CD4-positive, alpha-beta T cell (primary cell): ENCODE results near the gene C1orf105. TPM values are rescaled to one million over a fixed set of nuclear protein-coding genes. Genes with fewer than 3 reads are reported as not detected.

ENCODE experiments used
- ATAC-seq: fragments of 200-7000 bp; cut with Tn5 transposase; one replicate; pipeline ENCODE4 v1.10.0; 2022; ENCODE audit warnings: mild to moderate bottlenecking; ENCODE audit not compliant: poor library complexity
- CTCF ChIA-PET: fragments of 350-600 bp; sonication (Branson Sonifier 250); formaldehyde crosslinking; loops from one replicate; lab custom pipeline; 2021; ENCODE audit warnings: antibody characterized with exemption, inconsistent platforms; lab: Charles Lee
- POLR2A ChIA-PET: fragments of 350-600 bp; sonication (Branson Sonifier 250); formaldehyde crosslinking; loops from one replicate; lab custom pipeline; 2021; ENCODE audit warnings: antibody characterized with exemption, inconsistent platforms; lab: Charles Lee
- DNase-seq, 14 experiments: peaks; one replicate each; pipeline ENCODE4 v3.0.0-alpha.2; 2013 to 2020; ENCODE audit warnings: mixed read lengths in 2 of 14
- H3K27ac ChIP-seq, 2 donors: one replicate each; pipeline versions ENCODE4 v1.5.1 to v1.7.0; 2013; ENCODE audit warnings: low read length in 2 of 2, low read depth in 1 of 2, mild to moderate bottlenecking in 1 of 2
- H3K27me3 ChIP-seq, 2 experiments: 1 replicate in 1 of 2; 2 replicates in 1 of 2; pipeline versions ENCODE4 v1.6.1 to v1.7.0; 2013; ENCODE audit warnings: low read length in 2 of 2, control low read depth in 1 of 2, mild to moderate bottlenecking in 1 of 2, moderate library complexity in 1 of 2; ENCODE audit not compliant: insufficient read depth in 2 of 2, control insufficient read depth in 1 of 2
- H3K36me3 ChIP-seq: one replicate; pipeline ENCODE4 v1.6.1; 2013; ENCODE audit warnings: low read length, control low read depth; ENCODE audit not compliant: insufficient read depth
- H3K4me1 ChIP-seq: one replicate; pipeline ENCODE4 v1.6.1; 2013; ENCODE audit warnings: low read length, control low read depth; ENCODE audit not compliant: insufficient read depth
- H3K4me3 ChIP-seq: one replicate; pipeline ENCODE4 v1.5.1; 2013; ENCODE audit warnings: mild to moderate bottlenecking, low read length, moderate library complexity
- H3K9me3 ChIP-seq, 2 experiments: 1 replicate in 1 of 2; 2 replicates in 1 of 2; pipeline versions ENCODE4 v1.6.1 to v1.7.0; 2013; ENCODE audit warnings: low read length in 2 of 2, mild to moderate bottlenecking in 2 of 2, control low read depth in 1 of 2, moderate library complexity in 1 of 2; ENCODE audit not compliant: control insufficient read depth in 1 of 2, insufficient read depth in 1 of 2
- H3K27ac Mint-ChIP-seq: one replicate; pipeline ENCODE4 v1.8.0; 2020; ENCODE audit warnings: mixed read lengths
- H3K27me3 Mint-ChIP-seq: one replicate; pipeline ENCODE4 v1.8.0; 2021; ENCODE audit warnings: mixed read lengths
- H3K36me3 Mint-ChIP-seq: one replicate; pipeline ENCODE4 v1.8.0; 2021; ENCODE audit warnings: low read depth, mixed read lengths
- H3K4me1 Mint-ChIP-seq: one replicate; pipeline ENCODE4 v1.8.0; 2021; ENCODE audit warnings: low read depth, mixed read lengths
- H3K4me3 Mint-ChIP-seq: one replicate; pipeline ENCODE4 v1.8.0; 2020; ENCODE audit warnings: mild to moderate bottlenecking, mixed read lengths
- H3K9me3 Mint-ChIP-seq: one replicate; pipeline ENCODE4 v1.8.0; 2020; ENCODE audit warnings: mixed read lengths
- intact Hi-C, 2 experiments: fragments of 100-400 bp; cut with DNase I in 1 of 2; cut with micrococcal nuclease in 1 of 2; formaldehyde crosslinking; loops; one replicate each; pipeline versions ENCODE4 v1.15.1 to v1.9.0; 2023 to 2025; cut with DNase I, micrococcal nuclease
- total RNA-seq, 174 experiments: library from RNA in 2 of 174; stranded (reverse) in 2 of 174; gene quantifications; one replicate each; pipeline ENCODE4 v1.2.3 and lab custom pipeline; 2021 to 2026
- TF ChIP-seq, protein P1 (sequence below): fragments of 200-600 bp; IDR thresholded peaks from one replicate; pipeline ENCODE4 v1.8.0; 2022; ENCODE audit warnings: antibody characterized with exemption, mild to moderate bottlenecking

C1orf105 gene
- total RNA-seq, 2 experiments from 2014 or later = not detected

DNA sequence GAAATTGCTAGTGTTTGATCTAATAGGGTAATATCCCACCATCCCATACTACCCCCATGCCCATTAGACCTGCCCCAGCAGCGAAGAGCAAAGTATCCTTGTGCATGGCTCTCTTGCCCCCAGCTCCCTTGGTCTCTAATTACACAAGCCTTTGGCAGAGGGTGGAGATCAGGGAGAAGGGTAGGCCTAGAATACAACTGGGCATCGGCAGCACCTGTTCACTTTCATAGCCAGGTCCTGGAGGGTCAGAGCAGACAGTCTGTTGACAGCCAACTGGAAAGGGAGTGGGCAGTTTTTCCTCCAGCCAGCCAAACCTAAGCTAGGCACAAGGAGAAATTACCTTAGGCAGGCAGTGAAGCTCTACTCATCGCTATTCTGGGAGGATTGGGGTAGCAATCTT is 26.1 kb downstream of the C1orf105 start:
- Mint-ChIP-seq H3K4me1 (peaks cover 43% of the 10 kb centered on the region), H3K27me3 (no peaks in the 10 kb centered on the region), H3K4me3 (peak overlapping the region; percentile 62), H3K27ac (no peak overlapping the region), H3K36me3 (peaks cover 21% of the 10 kb centered on the region), H3K9me3 (no peaks in the 10 kb centered on the region)
- H3K27ac ChIP-seq = no peak overlapping the region
- no peaks in the 10 kb centered on the region for H3K27me3 ChIP-seq
- CTCF ChIA-PET = no interaction called here
- TF ChIP-seq, protein P1, sequence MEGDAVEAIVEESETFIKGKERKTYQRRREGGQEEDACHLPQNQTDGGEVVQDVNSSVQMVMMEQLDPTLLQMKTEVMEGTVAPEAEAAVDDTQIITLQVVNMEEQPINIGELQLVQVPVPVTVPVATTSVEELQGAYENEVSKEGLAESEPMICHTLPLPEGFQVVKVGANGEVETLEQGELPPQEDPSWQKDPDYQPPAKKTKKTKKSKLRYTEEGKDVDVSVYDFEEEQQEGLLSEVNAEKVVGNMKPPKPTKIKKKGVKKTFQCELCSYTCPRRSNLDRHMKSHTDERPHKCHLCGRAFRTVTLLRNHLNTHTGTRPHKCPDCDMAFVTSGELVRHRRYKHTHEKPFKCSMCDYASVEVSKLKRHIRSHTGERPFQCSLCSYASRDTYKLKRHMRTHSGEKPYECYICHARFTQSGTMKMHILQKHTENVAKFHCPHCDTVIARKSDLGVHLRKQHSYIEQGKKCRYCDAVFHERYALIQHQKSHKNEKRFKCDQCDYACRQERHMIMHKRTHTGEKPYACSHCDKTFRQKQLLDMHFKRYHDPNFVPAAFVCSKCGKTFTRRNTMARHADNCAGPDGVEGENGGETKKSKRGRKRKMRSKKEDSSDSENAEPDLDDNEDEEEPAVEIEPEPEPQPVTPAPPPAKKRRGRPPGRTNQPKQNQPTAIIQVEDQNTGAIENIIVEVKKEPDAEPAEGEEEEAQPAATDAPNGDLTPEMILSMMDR = no peak
- H3K36me3 ChIP-seq = peaks cover 10% of the 10 kb centered on the region
- peaks cover 36% of the 10 kb centered on the region for H3K4me1 ChIP-seq
- no peak for ATAC-seq
- intact Hi-C loops = no loop called here
- H3K4me3 ChIP-seq = no peak overlapping the region
- no peaks in the 10 kb centered on the region for H3K9me3 ChIP-seq
- POLR2A ChIA-PET = interaction anchor here (1.1 kb wide), 1 partner anchor 86 kb away, joined by 3 read pairs; no protein-coding TSS in a partner anchor
- DNase-seq = no peak

DNA sequence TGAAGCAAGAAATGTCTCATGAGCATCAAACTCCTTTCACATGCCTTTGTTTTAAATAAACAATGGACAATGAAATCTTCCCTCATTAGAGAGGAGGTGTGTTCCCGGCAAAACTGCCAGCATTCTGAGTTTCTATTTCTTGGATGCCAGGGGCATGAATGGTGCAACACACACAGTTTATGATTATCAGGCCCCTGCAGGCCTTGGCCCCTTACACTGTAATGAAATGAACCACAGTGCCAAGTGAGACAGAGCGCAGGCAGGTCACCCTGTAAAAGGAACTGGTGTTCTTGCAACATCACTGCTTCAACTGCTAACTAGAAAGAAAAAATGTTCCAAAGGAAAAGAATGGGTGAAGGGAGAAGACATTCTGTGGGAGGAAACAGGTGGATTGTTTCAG is 27.2 kb downstream of the C1orf105 start:
- Mint-ChIP-seq H3K27ac (no peak overlapping the region), H3K27me3 (no peaks in the 10 kb centered on the region), H3K4me1 (peaks cover 32% of the 10 kb centered on the region), H3K4me3 (no peak overlapping the region), H3K36me3 (peaks cover 10% of the 10 kb centered on the region), H3K9me3 (no peaks in the 10 kb centered on the region)
- Histone ChIP-seq H3K27me3 (no peaks in the 10 kb centered on the region), H3K36me3 (no peaks in the 10 kb centered on the region), H3K27ac (no peak overlapping the region), H3K4me1 (peaks cover 25% of the 10 kb centered on the region), H3K9me3 (no peaks in the 10 kb centered on the region), H3K4me3 (no peak overlapping the region)
- intact Hi-C loops = loop anchor here in 1 of 2 experiments (2.0 kb wide), 1 partner anchor 279 kb away; no protein-coding TSS in a partner anchor
- POLR2A ChIA-PET = no interaction called here
- TF ChIP-seq, protein P1 = no peak
- DNase-seq (no peak), ATAC-seq (no peak)
- CTCF ChIA-PET = no interaction called here

DNA sequence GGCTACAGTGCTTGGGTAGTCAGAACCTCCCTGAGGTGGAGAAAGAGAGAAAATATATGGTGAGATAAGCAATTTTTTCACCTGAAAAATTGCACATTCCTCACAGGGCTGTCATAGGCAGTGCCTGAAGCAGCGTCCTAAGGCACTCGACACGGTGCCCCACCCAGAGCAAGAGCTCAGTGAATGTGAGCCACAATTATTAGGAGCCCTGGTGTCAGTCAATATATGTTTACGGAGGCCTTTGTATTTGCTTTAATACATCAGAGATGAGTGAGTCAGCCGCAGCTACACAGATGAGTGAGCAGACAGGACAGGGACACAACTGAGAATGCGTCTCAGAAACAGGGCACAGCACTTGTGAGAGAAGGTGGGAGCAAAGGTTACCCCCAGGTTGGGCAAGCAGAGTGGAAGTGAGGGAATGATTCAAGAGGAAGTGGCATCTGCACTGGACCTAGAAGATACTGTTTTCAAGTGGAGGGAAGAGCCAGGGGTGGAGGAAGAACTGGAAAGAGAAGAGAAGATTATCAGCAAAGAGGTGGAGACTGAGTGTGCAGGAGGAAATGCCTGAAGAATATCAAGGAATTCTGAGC is 28.6 kb downstream of the C1orf105 start:
- no peaks in the 10 kb centered on the region for H3K9me3 Mint-ChIP-seq
- H3K4me3 ChIP-seq = no peak overlapping the region
- intact Hi-C loops = loop anchor here in 1 of 2 experiments (2.0 kb wide), 1 partner anchor 278 kb away; no protein-coding TSS in a partner anchor
- H3K9me3 ChIP-seq = no peaks in the 10 kb centered on the region
- ChIA-PET POLR2A (no interaction called here), CTCF (interaction anchor here (3.0 kb wide), 1 partner anchor 11 kb away, joined by 11 read pairs; no protein-coding TSS in a partner anchor)
- TF ChIP-seq, protein P1 = no peak
- H3K36me3 Mint-ChIP-seq = no peaks in the 10 kb centered on the region
- H3K27ac ChIP-seq = no peak overlapping the region
- ATAC-seq (no peak), DNase-seq (peak in 1 of 14 experiments; percentile 19)
- H3K36me3 ChIP-seq = no peaks in the 10 kb centered on the region
- no peaks in the 10 kb centered on the region for H3K27me3 ChIP-seq
- no peak overlapping the region for H3K27ac Mint-ChIP-seq
- H3K27me3 Mint-ChIP-seq = no peaks in the 10 kb centered on the region
- peaks cover 21% of the 10 kb centered on the region for H3K4me1 Mint-ChIP-seq
- no peak overlapping the region for H3K4me3 Mint-ChIP-seq
- peaks cover 22% of the 10 kb centered on the region for H3K4me1 ChIP-seq
